ENCODE measurements around the gene CD44.

The CD44 gene

GRCh38 chr11:35246745-35247144 is 107.8 kb downstream of the CD44 start:
- Histone ChIP-seq H3K36me3 (ENCODE audit: low read depth) (no peaks in the 10 kb centered on the region), H3K4me1 (ENCODE audit: insufficient read depth, poor library complexity, severe bottlenecking) (no peaks in the 10 kb centered on the region), H3K27ac (ENCODE audit: poor library complexity, severe bottlenecking) (no peak overlapping the region), H3K9me3 (ENCODE audit: severe bottlenecking) (no peaks in the 10 kb centered on the region), H3K27me3 (ENCODE audit: insufficient read depth, poor library complexity, severe bottlenecking) (no peaks in the 10 kb centered on the region), H3K4me3 (ENCODE audit: severe bottlenecking) (no peak overlapping the region)
- no peak for ATAC-seq (ENCODE audit: low read depth)
- DNase-seq (ENCODE audit: low spot score): no peak
- no peak for TF ChIP-seq CTCF (IDR thresholded peaks at IDR 0.05; ENCODE audit: poor library complexity, severe bottlenecking)

GRCh38 chr11:35247428-35247827 is 108.5 kb downstream of the CD44 start:
- no peaks in the 10 kb centered on the region for H3K4me1 ChIP-seq (ENCODE audit: insufficient read depth, poor library complexity, severe bottlenecking)
- DNase-seq (ENCODE audit: low spot score) (no peak), ATAC-seq (ENCODE audit: low read depth) (no peak)
- H3K27me3 ChIP-seq (ENCODE audit: insufficient read depth, poor library complexity, severe bottlenecking): no peaks in the 10 kb centered on the region
- no peaks in the 10 kb centered on the region for H3K9me3 ChIP-seq (ENCODE audit: severe bottlenecking)
- no peak overlapping the region for H3K4me3 ChIP-seq (ENCODE audit: severe bottlenecking)
- no peak for TF ChIP-seq CTCF (IDR thresholded peaks at IDR 0.05; ENCODE audit: poor library complexity, severe bottlenecking)
- H3K27ac ChIP-seq (ENCODE audit: poor library complexity, severe bottlenecking): no peak overlapping the region
- H3K36me3 ChIP-seq (ENCODE audit: low read depth): no peaks in the 10 kb centered on the region

GRCh38 chr11:35247863-35248262 is 108.9 kb downstream of the CD44 start:
- TF ChIP-seq CTCF (IDR thresholded peaks at IDR 0.05; ENCODE audit: poor library complexity, severe bottlenecking): no peak
- H3K27me3 ChIP-seq (ENCODE audit: insufficient read depth, poor library complexity, severe bottlenecking): no peaks in the 10 kb centered on the region
- no peaks in the 10 kb centered on the region for H3K36me3 ChIP-seq (ENCODE audit: low read depth)
- H3K27ac ChIP-seq (ENCODE audit: poor library complexity, severe bottlenecking): no peak overlapping the region
- no peak for DNase-seq (ENCODE audit: low spot score)
- no peaks in the 10 kb centered on the region for H3K9me3 ChIP-seq (ENCODE audit: severe bottlenecking)
- no peak for ATAC-seq (ENCODE audit: low read depth)
- H3K4me3 ChIP-seq (ENCODE audit: severe bottlenecking): no peak overlapping the region
- H3K4me1 ChIP-seq (ENCODE audit: insufficient read depth, poor library complexity, severe bottlenecking): no peaks in the 10 kb centered on the region

- DNase-seq (ENCODE audit: low spot score) (no peak), ATAC-seq (ENCODE audit: low read depth) (no peak)
- H3K4me1 ChIP-seq (ENCODE audit: insufficient read depth, poor library complexity, severe bottlenecking): no peaks in the 10 kb centered on the region
- H3K9me3 ChIP-seq (ENCODE audit: severe bottlenecking): no peaks in the 10 kb centered on the region
- no peak overlapping the region for H3K27ac ChIP-seq (ENCODE audit: poor library complexity, severe bottlenecking)
- no peak for TF ChIP-seq CTCF (IDR thresholded peaks at IDR 0.05; ENCODE audit: poor library complexity, severe bottlenecking)
- no peak overlapping the region for H3K4me3 ChIP-seq (ENCODE audit: severe bottlenecking)
- H3K36me3 ChIP-seq (ENCODE audit: low read depth): no peaks in the 10 kb centered on the region
- H3K27me3 ChIP-seq (ENCODE audit: insufficient read depth, poor library complexity, severe bottlenecking): no peaks in the 10 kb centered on the region
Measured at GRCh38 chr11:35248558-35249323, 109.8 kb downstream of the CD44 start.

- Histone ChIP-seq H3K4me3 (ENCODE audit: severe bottlenecking) (no peak overlapping the region), H3K27ac (ENCODE audit: poor library complexity, severe bottlenecking) (no peak overlapping the region), H3K36me3 (ENCODE audit: low read depth) (no peaks in the 10 kb centered on the region), H3K4me1 (ENCODE audit: insufficient read depth, poor library complexity, severe bottlenecking) (no peaks in the 10 kb centered on the region), H3K9me3 (ENCODE audit: severe bottlenecking) (no peaks in the 10 kb centered on the region), H3K27me3 (ENCODE audit: insufficient read depth, poor library complexity, severe bottlenecking) (no peaks in the 10 kb centered on the region)
- no peak for DNase-seq (ENCODE audit: low spot score)
- ATAC-seq (ENCODE audit: low read depth): no peak
- TF ChIP-seq CTCF (IDR thresholded peaks at IDR 0.05; ENCODE audit: poor library complexity, severe bottlenecking): no peak
Measured at GRCh38 chr11:35250192-35250591, 111.2 kb downstream of the CD44 start.

Measured in RWPE2 (cell line).